ENCODE results near the gene MAK. TPM values are rescaled to one million over a fixed set of nuclear protein-coding genes. Genes with fewer than 3 reads are reported as not detected.
"Not testable (repeated sequence)": the region's sequence is repeated elsewhere in the genome, so short reads cannot be mapped to it uniquely, and the experiment has no call there.

MAK gene
- total RNA-seq, 1 experiment from 2014 or later: 0.13 TPM

DNA sequence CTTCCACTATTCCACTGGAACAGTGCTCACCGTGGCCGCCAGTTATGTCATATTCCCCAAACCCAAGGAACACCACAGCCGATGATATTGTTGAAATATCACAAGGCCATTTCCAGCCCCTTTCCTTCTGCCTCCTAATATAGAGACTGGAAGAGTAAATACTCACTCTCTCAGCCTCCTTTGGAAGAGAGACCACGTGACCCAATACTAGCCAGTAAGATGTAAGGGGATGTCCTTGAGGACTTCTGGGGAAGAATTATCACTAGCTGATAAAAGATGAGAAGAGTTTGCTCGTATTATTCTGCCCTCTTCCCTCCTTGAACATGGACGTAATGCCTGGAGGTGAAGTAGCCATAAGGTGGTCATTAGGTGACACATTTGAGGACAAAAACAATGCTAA is 13.5 kb downstream of the MAK start:
- Histone ChIP-seq H3K4me3 (no peak overlapping the region), H3K36me3 (no peaks in the 10 kb centered on the region), H3K9me3 (no peaks in the 10 kb centered on the region), H3K27me3 (no peaks in the 10 kb centered on the region)
- DNase-seq: no peak

GRCh38 chr6:10824297-10824696 is 14.0 kb downstream of the MAK start:
- Histone ChIP-seq H3K9me3 (no peaks in the 10 kb centered on the region), H3K27me3 (no peaks in the 10 kb centered on the region), H3K4me3 (no peak overlapping the region), H3K36me3 (no peaks in the 10 kb centered on the region)
- no peak for DNase-seq

- not testable (repeated sequence) for DNase-seq, H3K27me3 ChIP-seq, H3K4me3 ChIP-seq, H3K9me3 ChIP-seq, H3K36me3 ChIP-seq
Observed at GRCh38 chr6:10814176-10814575, 24.2 kb downstream of the MAK start.

GRCh38 chr6:10809098-10809497 is 29.2 kb downstream of the MAK start:
- Histone ChIP-seq H3K27me3 (no peaks in the 10 kb centered on the region), H3K4me3 (no peak overlapping the region), H3K9me3 (no peaks in the 10 kb centered on the region), H3K36me3 (no peaks in the 10 kb centered on the region)
- no peak for DNase-seq

GRCh38 chr6:10808376-10808775 is 30.0 kb downstream of the MAK start:
- H3K36me3 ChIP-seq: no peaks in the 10 kb centered on the region
- H3K4me3 ChIP-seq: no peak overlapping the region
- H3K9me3 ChIP-seq: no peaks in the 10 kb centered on the region
- no peaks in the 10 kb centered on the region for H3K27me3 ChIP-seq
- no peak for DNase-seq

GRCh38 chr6:10801224-10801848 is 37.0 kb downstream of the MAK start:
- DNase-seq: peak; percentile 72
- Histone ChIP-seq H3K36me3 (no peaks in the 10 kb centered on the region), H3K27me3 (no peaks in the 10 kb centered on the region), H3K4me3 (no peak overlapping the region), H3K9me3 (no peaks in the 10 kb centered on the region)

DNA sequence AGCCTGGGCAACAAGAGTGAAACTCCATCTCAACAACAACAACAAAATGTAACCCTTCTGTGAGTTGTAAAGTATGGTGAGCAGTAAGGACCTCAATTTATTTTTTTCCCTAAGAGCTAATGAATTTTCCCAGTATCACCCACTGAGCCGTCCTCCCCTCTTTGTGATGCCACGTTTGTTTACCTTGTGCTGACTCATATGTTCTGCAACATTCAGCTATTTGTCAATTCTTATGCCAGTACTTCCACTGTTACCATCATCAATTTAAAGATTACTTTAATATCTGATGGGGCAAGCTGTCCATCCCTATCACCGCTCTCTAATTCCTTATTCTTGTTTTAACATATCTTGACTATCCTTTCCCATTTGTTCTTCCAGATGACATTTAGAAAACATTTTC is 37.5 kb downstream of the MAK start:
- Histone ChIP-seq H3K4me3 (no peak overlapping the region), H3K27me3 (no peaks in the 10 kb centered on the region), H3K36me3 (no peaks in the 10 kb centered on the region), H3K9me3 (no peaks in the 10 kb centered on the region)
- peak; percentile 37 for DNase-seq

DNA sequence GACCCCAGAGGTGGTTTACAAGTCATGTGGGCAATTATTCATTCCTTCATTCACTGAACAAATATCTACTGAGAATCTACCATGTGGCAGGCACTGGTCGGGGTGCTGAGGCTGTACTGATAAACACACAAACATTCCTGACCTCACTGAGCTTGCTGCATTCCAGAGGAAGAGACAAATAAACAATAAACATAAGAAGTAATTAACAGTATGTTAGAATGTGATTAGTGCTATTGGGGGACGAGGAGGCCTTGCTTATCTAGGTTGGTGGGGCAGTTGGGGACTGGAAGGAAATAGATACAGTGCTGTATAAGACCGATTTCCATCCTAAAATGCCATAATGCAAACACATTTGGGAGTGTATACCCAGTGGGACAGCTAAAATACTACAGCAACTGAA is 44.1 kb downstream of the MAK start:
- H3K36me3 ChIP-seq: peaks cover 18% of the 10 kb centered on the region
- no peaks in the 10 kb centered on the region for H3K9me3 ChIP-seq
- no peaks in the 10 kb centered on the region for H3K27me3 ChIP-seq
- no peak overlapping the region for H3K4me3 ChIP-seq
- DNase-seq: no peak

- DNase-seq: no peak
- H3K27me3 ChIP-seq: no peaks in the 10 kb centered on the region
- H3K9me3 ChIP-seq: no peaks in the 10 kb centered on the region
- peaks cover 19% of the 10 kb centered on the region for H3K36me3 ChIP-seq
- no peak overlapping the region for H3K4me3 ChIP-seq
Observed at GRCh38 chr6:10793695-10794094, 44.6 kb downstream of the MAK start.

GRCh38 chr6:10793035-10793434 is 45.3 kb downstream of the MAK start:
- no peak for DNase-seq
- H3K4me3 ChIP-seq: no peak overlapping the region
- peaks cover 19% of the 10 kb centered on the region for H3K36me3 ChIP-seq
- H3K27me3 ChIP-seq: no peaks in the 10 kb centered on the region
- no peaks in the 10 kb centered on the region for H3K9me3 ChIP-seq

DNA sequence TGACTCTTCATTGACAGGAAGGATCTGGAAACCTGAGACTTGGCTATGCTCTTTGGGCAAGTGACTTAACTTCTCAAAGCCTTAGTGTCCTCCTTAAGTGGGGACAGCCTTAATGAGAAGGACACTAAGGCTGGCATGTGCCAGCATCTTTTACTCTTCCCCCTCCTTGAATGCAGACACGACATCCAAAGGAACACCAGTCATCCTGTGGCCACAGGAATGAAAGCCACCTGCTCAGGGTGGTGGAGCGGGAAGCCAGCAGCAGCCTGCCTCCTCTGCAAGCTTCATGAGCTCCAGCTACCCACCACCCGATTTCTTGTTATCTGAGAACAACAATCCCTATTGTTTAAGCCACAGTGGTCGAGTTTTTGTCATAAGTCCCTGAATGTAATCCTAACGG is 46.2 kb downstream of the MAK start:
- no peaks in the 10 kb centered on the region for H3K9me3 ChIP-seq

DNA sequence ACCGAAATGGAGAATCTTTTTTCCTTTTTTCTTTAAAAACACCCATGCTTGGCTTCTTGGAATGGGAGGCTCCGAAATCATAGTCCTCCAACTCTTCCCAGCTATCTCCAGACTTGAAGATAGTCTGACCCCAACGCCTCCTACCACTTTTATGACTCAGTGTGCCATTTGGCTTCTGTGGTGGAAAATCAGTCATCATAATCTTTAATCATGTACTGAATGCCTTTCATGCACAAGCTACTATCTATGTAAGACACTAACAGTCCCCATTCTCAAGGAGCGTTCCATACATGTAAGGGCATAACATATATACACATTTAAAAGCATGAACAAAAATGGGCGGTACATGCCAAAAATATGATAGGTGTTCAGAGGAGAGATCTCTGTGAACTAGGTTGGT is 46.7 kb downstream of the MAK start:
- H3K4me3 ChIP-seq: no peak overlapping the region
- H3K27me3 ChIP-seq: no peaks in the 10 kb centered on the region
- no peak for DNase-seq
- H3K36me3 ChIP-seq: peaks cover 19% of the 10 kb centered on the region
- no peaks in the 10 kb centered on the region for H3K9me3 ChIP-seq

More for the DNA sequence above, 46.2 kb downstream of the MAK start:
- Histone ChIP-seq H3K4me3 (no peak overlapping the region), H3K36me3 (peaks cover 19% of the 10 kb centered on the region), H3K27me3 (no peaks in the 10 kb centered on the region)
- no peak for DNase-seq

GRCh38 chr6:10779076-10779475 is 59.3 kb downstream of the MAK start:
- Histone ChIP-seq H3K36me3 (peaks cover 41% of the 10 kb centered on the region), H3K27me3 (no peaks in the 10 kb centered on the region), H3K4me3 (no peak overlapping the region), H3K9me3 (no peaks in the 10 kb centered on the region)
- no peak for DNase-seq

GRCh38 chr6:10778230-10778629 is 60.1 kb downstream of the MAK start:
- no peaks in the 10 kb centered on the region for H3K9me3 ChIP-seq
- peaks cover 42% of the 10 kb centered on the region for H3K36me3 ChIP-seq
- no peak for DNase-seq
- H3K4me3 ChIP-seq: no peak overlapping the region
- H3K27me3 ChIP-seq: no peaks in the 10 kb centered on the region

- H3K9me3 ChIP-seq: no peaks in the 10 kb centered on the region
- H3K4me3 ChIP-seq: no peak overlapping the region
- no peak for DNase-seq
- no peaks in the 10 kb centered on the region for H3K27me3 ChIP-seq
- H3K36me3 ChIP-seq: peaks cover 32% of the 10 kb centered on the region
Observed at GRCh38 chr6:10771371-10771894, 66.9 kb downstream of the MAK start.

DNA sequence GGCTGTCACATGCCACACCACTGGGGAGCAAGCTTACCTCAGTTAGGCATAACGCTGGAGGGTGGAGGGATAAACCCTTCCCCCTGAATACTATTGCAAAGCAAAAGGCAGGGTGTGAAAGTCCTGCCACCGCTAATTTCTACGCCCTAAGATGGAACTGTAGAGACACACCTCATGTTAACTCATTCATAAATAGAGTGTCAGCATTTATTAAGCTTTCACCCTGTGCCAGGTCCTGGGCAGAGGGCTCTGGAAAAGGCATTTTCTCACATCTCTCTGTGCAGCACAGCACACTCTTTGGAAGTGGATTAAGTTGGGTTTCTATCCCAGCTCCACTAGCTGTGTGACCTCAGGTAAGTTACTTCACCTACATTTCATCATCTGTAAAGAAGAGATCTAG is 68.9 kb downstream of the MAK start:
- no peak overlapping the region for H3K4me3 ChIP-seq
- H3K9me3 ChIP-seq: no peaks in the 10 kb centered on the region
- H3K27me3 ChIP-seq: no peaks in the 10 kb centered on the region
- peaks cover 22% of the 10 kb centered on the region for H3K36me3 ChIP-seq
- no peak for DNase-seq

- Histone ChIP-seq H3K27me3 (no peaks in the 10 kb centered on the region), H3K36me3 (peaks cover 46% of the 10 kb centered on the region), H3K4me3 (no peak overlapping the region), H3K9me3 (peaks cover 12% of the 10 kb centered on the region)
- peak; percentile 23 for DNase-seq
Observed at GRCh38 chr6:10763006-10763405, 75.3 kb downstream of the MAK start.

GRCh38 chr6:10759884-10760329 is 78.4 kb downstream of the MAK start:
- DNase-seq: peak; percentile 98
- Histone ChIP-seq H3K36me3 (peaks cover 72% of the 10 kb centered on the region), H3K27me3 (no peaks in the 10 kb centered on the region), H3K4me3 (no peak overlapping the region), H3K9me3 (peaks cover 13% of the 10 kb centered on the region)
